Lung (tissue), 12 donors: ENCODE measurements around the gene SCNN1B. TPM values are rescaled to one million over a fixed set of nuclear protein-coding genes. Genes with fewer than 3 reads are reported as not detected.

ENCODE experiments used
- ATAC-seq: fragments of 200-7000 bp; cut with Tn5 transposase; one replicate; pipeline ENCODE4 v1.9.1; 2020; ENCODE audit warnings: moderate number of reproducible peaks; ENCODE audit not compliant: insufficient read depth, low FRiP score
- DNase-seq, 3 donors: peaks; one replicate each; pipeline ENCODE4 v3.0.0-alpha.2; 2013 to 2017
- H3K27ac ChIP-seq, 2 donors: one replicate each; pipeline ENCODE4 v1.5.1; 2013; ENCODE audit warnings: mild to moderate bottlenecking in 2 of 2, moderate library complexity in 2 of 2, control low read depth in 1 of 2, inconsistent platforms in 1 of 2, low read depth in 1 of 2, low read length in 1 of 2
- H3K27me3 ChIP-seq, 3 donors: one replicate each; pipeline ENCODE4 v1.5.1; 2013; ENCODE audit warnings: low read length in 2 of 3; ENCODE audit not compliant: control insufficient read depth in 3 of 3, insufficient read depth in 3 of 3
- H3K36me3 ChIP-seq, 4 donors: one replicate each; pipeline ENCODE4 v1.5.1; 2013; ENCODE audit warnings: low read length in 4 of 4, mild to moderate bottlenecking in 1 of 4, moderate library complexity in 1 of 4; ENCODE audit not compliant: control insufficient read depth in 4 of 4, insufficient read depth in 4 of 4
- H3K4me1 ChIP-seq, 5 donors: one replicate each; pipeline ENCODE4 v1.5.1; 2013; ENCODE audit warnings: low read length in 5 of 5, mild to moderate bottlenecking in 2 of 5, moderate library complexity in 1 of 5; ENCODE audit not compliant: control insufficient read depth in 5 of 5, insufficient read depth in 5 of 5
- H3K4me3 ChIP-seq: one replicate; pipeline ENCODE4 v1.5.1; 2013; ENCODE audit warnings: mild to moderate bottlenecking, control low read depth, moderate library complexity
- H3K9ac ChIP-seq, 2 donors: one replicate each; pipeline ENCODE4 v1.5.1; 2013; ENCODE audit warnings: low read length in 2 of 2, control low read depth in 1 of 2; ENCODE audit not compliant: insufficient read depth in 1 of 2
- H3K9me3 ChIP-seq, 4 donors: one replicate each; pipeline ENCODE4 v1.5.1; 2013; ENCODE audit warnings: low read length in 3 of 4, mild to moderate bottlenecking in 1 of 4, moderate library complexity in 1 of 4; ENCODE audit not compliant: control insufficient read depth in 4 of 4, insufficient read depth in 3 of 4
- WGBS, 2 donors: extraction: QIAGEN DNeasy Blood & Tissue Kit; methylation state at CpG; one replicate each; pipeline ENCODE4 v1.1.7; 2013; 5-methylcytosine and 5-hydroxymethylcytosine counted together
- polyA plus RNA-seq, 2 donors: library from polyadenylated mRNA; stranded (reverse); fragments of 200-250 nt; gene quantifications; one replicate each; pipeline ENCODE4 v1.2.1, GENCODE V29; 2013
- total RNA-seq, 2 donors: library from RNA; depleted of rRNA in 1 of 2; stranded (reverse); fragments of >200 nt in 1 of 2; gene quantifications; one replicate each; pipeline ENCODE4 v1.2.1, GENCODE V29; 2014 to 2021
- TF ChIP-seq, protein P1 (sequence below): IDR thresholded peaks from 2 replicates; pipeline ENCODE4 v1.5.1; 2012; ENCODE audit warnings: mild to moderate bottlenecking; ENCODE audit errors: control extremely low read depth, extremely low read depth
- donor health status: control.
- donor health status: control.
- donor health status: Bipolar disorder and iron deficiency.
- donor health status: healthy.
- donor health status: DM: yes; HTN: yes; CAD: no.

Gene SCNN1B
- total and polyA plus RNA-seq, 4 donors = 16.4 to 58.7 (median 41.3) TPM

DNA sequence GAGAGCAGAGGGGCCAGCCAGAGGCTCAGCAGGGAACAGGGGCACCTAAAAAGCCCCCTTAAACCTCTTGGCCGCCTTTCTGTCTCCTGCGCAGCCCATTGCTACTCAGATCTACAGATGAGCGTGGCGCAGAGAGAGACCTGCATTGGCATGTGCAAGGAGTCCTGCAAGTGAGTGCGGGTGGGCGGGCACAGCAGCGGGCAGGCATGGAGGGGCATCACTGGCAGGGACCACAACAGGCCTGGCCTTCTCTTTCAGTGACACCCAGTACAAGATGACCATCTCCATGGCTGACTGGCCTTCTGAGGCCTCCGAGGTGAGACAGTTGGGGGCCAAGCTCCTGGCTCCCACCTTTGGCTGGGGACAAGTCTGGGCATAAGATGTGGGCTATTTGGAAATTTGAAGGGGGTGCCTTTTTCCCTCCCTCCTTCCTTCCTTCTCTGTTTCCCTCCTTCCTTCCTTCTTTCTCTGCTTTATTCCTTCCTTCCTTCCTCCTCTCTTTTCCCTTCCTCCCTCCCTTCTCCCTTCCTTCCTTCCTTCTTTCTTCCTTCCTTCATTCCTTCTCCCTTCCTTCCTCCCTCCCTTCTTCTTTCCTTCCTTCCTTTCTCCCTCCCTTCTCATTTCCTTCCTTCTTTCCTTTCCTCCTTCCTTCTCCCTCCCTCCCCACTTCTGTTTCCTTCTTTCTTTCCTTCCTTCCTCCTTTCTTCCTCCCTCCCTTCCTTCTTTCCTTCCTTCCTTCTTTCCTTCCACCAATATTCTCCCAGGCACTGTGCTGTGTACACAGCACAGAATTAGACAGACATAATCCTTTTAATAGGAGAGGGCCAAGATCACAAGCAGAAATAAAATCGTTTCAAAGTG lies 75.2 kb downstream of the SCNN1B start:
- H3K9me3 ChIP-seq = no peaks in the 10 kb centered on the region
- no peak overlapping the region for H3K4me3 ChIP-seq
- ATAC-seq = no peak
- no peak for DNase-seq
- peaks cover 0 to 3% (median 0%) of the 10 kb centered on the region in 3 donors for H3K27me3 ChIP-seq
- no peak overlapping the region for H3K9ac ChIP-seq
- H3K27ac ChIP-seq = no peak overlapping the region
- 89 to 94% methylated on average over 9 of the region's 9 CpGs for WGBS, 2 donors
- no peaks in the 10 kb centered on the region for H3K4me1 ChIP-seq
- TF ChIP-seq, protein P1, sequence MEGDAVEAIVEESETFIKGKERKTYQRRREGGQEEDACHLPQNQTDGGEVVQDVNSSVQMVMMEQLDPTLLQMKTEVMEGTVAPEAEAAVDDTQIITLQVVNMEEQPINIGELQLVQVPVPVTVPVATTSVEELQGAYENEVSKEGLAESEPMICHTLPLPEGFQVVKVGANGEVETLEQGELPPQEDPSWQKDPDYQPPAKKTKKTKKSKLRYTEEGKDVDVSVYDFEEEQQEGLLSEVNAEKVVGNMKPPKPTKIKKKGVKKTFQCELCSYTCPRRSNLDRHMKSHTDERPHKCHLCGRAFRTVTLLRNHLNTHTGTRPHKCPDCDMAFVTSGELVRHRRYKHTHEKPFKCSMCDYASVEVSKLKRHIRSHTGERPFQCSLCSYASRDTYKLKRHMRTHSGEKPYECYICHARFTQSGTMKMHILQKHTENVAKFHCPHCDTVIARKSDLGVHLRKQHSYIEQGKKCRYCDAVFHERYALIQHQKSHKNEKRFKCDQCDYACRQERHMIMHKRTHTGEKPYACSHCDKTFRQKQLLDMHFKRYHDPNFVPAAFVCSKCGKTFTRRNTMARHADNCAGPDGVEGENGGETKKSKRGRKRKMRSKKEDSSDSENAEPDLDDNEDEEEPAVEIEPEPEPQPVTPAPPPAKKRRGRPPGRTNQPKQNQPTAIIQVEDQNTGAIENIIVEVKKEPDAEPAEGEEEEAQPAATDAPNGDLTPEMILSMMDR = no peak
- H3K36me3 ChIP-seq = no peaks in the 10 kb centered on the region

GRCh38 chr16:23378256-23378655 lies 76.2 kb downstream of the SCNN1B start:
- Histone ChIP-seq H3K4me1 (no peaks in the 10 kb centered on the region), H3K4me3 (no peak overlapping the region), H3K9me3 (no peaks in the 10 kb centered on the region), H3K27ac (no peak overlapping the region), H3K27me3 (peaks cover 0 to 3% (median 0%) of the 10 kb centered on the region in 3 donors), H3K36me3 (no peaks in the 10 kb centered on the region), H3K9ac (no peak overlapping the region)
- no peak for ATAC-seq
- no peak for DNase-seq
- TF ChIP-seq, protein P1 = no peak
- WGBS, 2 donors = 78 to 81% methylated on average over 7 to 8 of the region's 8 CpGs

- no peak for ATAC-seq
- Histone ChIP-seq H3K4me3 (no peak overlapping the region), H3K4me1 (no peaks in the 10 kb centered on the region), H3K27ac (no peak overlapping the region), H3K27me3 (peaks cover 0 to 3% (median 0%) of the 10 kb centered on the region in 3 donors), H3K36me3 (no peaks in the 10 kb centered on the region), H3K9me3 (no peaks in the 10 kb centered on the region), H3K9ac (no peak overlapping the region)
- TF ChIP-seq, protein P1 = no peak
- WGBS, 2 donors = 96 to 98% methylated on average over 5 of the region's 5 CpGs
- no peak for DNase-seq
Observed at GRCh38 chr16:23378921-23379320, 76.8 kb downstream of the SCNN1B start.
